ENCODE data around the gene ENO4.

Gene ENO4

GRCh38 chr10:116925056-116925455 is 75.8 kb downstream of the ENO4 start:
- Histone ChIP-seq H3K4me3 (ENCODE audit: low read depth, low read length) (no peak overlapping the region), H3K4me2 (ENCODE audit: low read length) (no peak overlapping the region), H3K27me3 (ENCODE audit: control insufficient read depth, insufficient read depth, low read length) (no peaks in the 10 kb centered on the region), H3K36me3 (ENCODE audit: control insufficient read depth, insufficient read depth, low read length) (no peaks in the 10 kb centered on the region), H3K4me1 (peaks cover 9% of the 10 kb centered on the region), H3K79me2 (no peaks in the 10 kb centered on the region), H3K27ac (no peak overlapping the region), H3K9me3 (ENCODE audit: control insufficient read depth, low read length) (no peaks in the 10 kb centered on the region), H3K9ac (no peak overlapping the region), H2AFZ (no peak overlapping the region)
- TF ChIP-seq, protein P1, sequence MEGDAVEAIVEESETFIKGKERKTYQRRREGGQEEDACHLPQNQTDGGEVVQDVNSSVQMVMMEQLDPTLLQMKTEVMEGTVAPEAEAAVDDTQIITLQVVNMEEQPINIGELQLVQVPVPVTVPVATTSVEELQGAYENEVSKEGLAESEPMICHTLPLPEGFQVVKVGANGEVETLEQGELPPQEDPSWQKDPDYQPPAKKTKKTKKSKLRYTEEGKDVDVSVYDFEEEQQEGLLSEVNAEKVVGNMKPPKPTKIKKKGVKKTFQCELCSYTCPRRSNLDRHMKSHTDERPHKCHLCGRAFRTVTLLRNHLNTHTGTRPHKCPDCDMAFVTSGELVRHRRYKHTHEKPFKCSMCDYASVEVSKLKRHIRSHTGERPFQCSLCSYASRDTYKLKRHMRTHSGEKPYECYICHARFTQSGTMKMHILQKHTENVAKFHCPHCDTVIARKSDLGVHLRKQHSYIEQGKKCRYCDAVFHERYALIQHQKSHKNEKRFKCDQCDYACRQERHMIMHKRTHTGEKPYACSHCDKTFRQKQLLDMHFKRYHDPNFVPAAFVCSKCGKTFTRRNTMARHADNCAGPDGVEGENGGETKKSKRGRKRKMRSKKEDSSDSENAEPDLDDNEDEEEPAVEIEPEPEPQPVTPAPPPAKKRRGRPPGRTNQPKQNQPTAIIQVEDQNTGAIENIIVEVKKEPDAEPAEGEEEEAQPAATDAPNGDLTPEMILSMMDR (IDR thresholded peaks at IDR 0.05): no peak

DNA sequence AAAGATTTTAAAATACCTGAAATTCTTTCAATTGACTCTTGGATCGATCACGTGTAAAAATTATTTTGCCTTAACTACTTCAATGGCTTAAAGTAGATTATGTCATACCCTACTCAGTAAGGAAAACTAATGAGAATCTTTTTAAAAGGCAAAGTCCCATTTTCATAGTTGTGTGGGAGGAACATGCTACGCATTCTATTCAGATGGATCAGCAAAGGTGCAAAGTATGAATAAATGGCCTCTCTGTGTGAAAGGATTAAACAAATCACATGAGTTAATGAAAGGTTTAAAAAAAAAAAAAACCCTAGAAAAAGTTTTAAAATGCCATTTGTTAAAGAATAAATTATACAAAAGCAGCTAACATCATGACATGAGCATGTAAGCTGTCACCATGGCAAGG is 77.1 kb downstream of the ENO4 start:
- no peaks in the 10 kb centered on the region for H3K27me3 ChIP-seq (ENCODE audit: control insufficient read depth, insufficient read depth, low read length)
- H3K4me1 ChIP-seq: no peaks in the 10 kb centered on the region
- no peaks in the 10 kb centered on the region for H3K9me3 ChIP-seq (ENCODE audit: control insufficient read depth, low read length)
- H3K79me2 ChIP-seq: no peaks in the 10 kb centered on the region
- no peak overlapping the region for H3K4me3 ChIP-seq (ENCODE audit: low read depth, low read length)
- H3K4me2 ChIP-seq (ENCODE audit: low read length): no peak overlapping the region
- no peak overlapping the region for H3K9ac ChIP-seq
- TF ChIP-seq, protein P1 (IDR thresholded peaks at IDR 0.05): no peak
- H2AFZ ChIP-seq: no peak overlapping the region
- H3K27ac ChIP-seq: no peak overlapping the region
- no peaks in the 10 kb centered on the region for H3K36me3 ChIP-seq (ENCODE audit: control insufficient read depth, insufficient read depth, low read length)

DNA sequence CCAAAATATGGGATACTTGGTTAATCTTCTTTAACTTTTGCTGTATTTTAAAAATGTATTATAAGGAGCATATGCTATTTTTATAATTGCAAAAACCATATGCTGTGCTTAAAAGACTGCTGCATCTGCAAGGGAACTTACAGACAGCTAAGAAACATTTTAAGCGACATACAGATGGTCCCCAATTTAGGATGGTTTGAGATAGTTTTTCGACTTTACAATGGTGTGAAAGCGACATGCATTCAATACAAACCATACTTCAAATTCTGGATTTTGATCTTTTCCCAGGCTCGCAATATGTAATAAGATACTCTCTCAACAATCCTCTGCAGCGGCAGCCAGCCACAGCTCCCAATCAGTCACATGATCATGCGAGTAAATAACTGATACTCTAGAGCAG is 82.5 kb downstream of the ENO4 start:
- Histone ChIP-seq H3K27me3 (ENCODE audit: control insufficient read depth, insufficient read depth, low read length) (no peaks in the 10 kb centered on the region), H3K27ac (no peak overlapping the region), H2AFZ (no peak overlapping the region), H3K4me3 (ENCODE audit: low read depth, low read length) (no peak overlapping the region), H3K9ac (no peak overlapping the region), H3K9me3 (ENCODE audit: control insufficient read depth, low read length) (no peaks in the 10 kb centered on the region), H3K4me2 (ENCODE audit: low read length) (no peak overlapping the region), H3K36me3 (ENCODE audit: control insufficient read depth, insufficient read depth, low read length) (no peaks in the 10 kb centered on the region), H3K79me2 (no peaks in the 10 kb centered on the region), H3K4me1 (no peaks in the 10 kb centered on the region)
- TF ChIP-seq, protein P1 (IDR thresholded peaks at IDR 0.05): no peak

Data from parathyroid adenoma (tissue), 2 donors.